Naive thymus-derived CD4-positive, alpha-beta T cell (primary cell): ENCODE results near the gene FXR2. TPM values are rescaled to one million over a fixed set of nuclear protein-coding genes. Genes with fewer than 3 reads are reported as not detected.

ENCODE experiments used
- ATAC-seq: fragments of 150-1000 bp; cut with Tn5 transposase; 2 replicates; pipeline ENCODE4 v1.10.0; 2021; ENCODE audit warnings: mild to moderate bottlenecking, moderate library complexity
- CTCF ChIA-PET: fragments of 350-600 bp; sonication (Branson Sonifier 250); formaldehyde crosslinking; loops from one replicate; lab custom pipeline; 2021; ENCODE audit warnings: antibody characterized with exemption; lab: Charles Lee
- POLR2A ChIA-PET: fragments of 350-600 bp; sonication (Branson Sonifier 250); formaldehyde crosslinking; loops from one replicate; lab custom pipeline; 2021; ENCODE audit warnings: antibody characterized with exemption, inconsistent platforms; lab: Charles Lee
- DNase-seq, 9 donors: peaks; one replicate each; pipeline versions ENCODE4 v3.0.0 to v3.0.0-alpha.2; 2020 to 2022; ENCODE audit warnings: mixed read lengths in 1 of 9
- H3K27ac ChIP-seq: one replicate; pipeline ENCODE4 v1.7.0; 2013; ENCODE audit warnings: mild to moderate bottlenecking, low read depth, low read length, moderate library complexity
- H3K27me3 ChIP-seq, 2 donors: one replicate each; pipeline ENCODE4 v1.7.0; 2013; ENCODE audit warnings: low read length in 2 of 2, mild to moderate bottlenecking in 2 of 2, moderate library complexity in 2 of 2; ENCODE audit not compliant: control insufficient read depth in 2 of 2, insufficient read depth in 2 of 2
- H3K36me3 ChIP-seq, 3 experiments: 1 replicate in 2 of 3; 2 replicates in 1 of 3; pipeline ENCODE4 v1.7.0; 2013; ENCODE audit warnings: low read length in 3 of 3, mild to moderate bottlenecking in 3 of 3, moderate library complexity in 1 of 3; ENCODE audit not compliant: insufficient read depth in 3 of 3, control insufficient read depth in 2 of 3
- H3K4me1 ChIP-seq, 2 donors: one replicate each; pipeline ENCODE4 v1.7.0; 2013; ENCODE audit warnings: low read length in 2 of 2, mild to moderate bottlenecking in 2 of 2, moderate library complexity in 1 of 2; ENCODE audit not compliant: control insufficient read depth in 2 of 2, insufficient read depth in 2 of 2
- H3K4me3 ChIP-seq: 2 replicates; pipeline ENCODE4 v1.7.0; 2013; ENCODE audit warnings: mild to moderate bottlenecking, low read length
- H3K9me3 ChIP-seq, 3 experiments: 1 replicate in 2 of 3; 2 replicates in 1 of 3; pipeline ENCODE4 v1.7.0; 2013; ENCODE audit warnings: low read length in 3 of 3; ENCODE audit not compliant: control insufficient read depth in 2 of 3
- H3K27ac Mint-ChIP-seq, 9 donors: one replicate each; pipeline ENCODE4 v1.8.0; 2020 to 2022; ENCODE audit warnings: mixed read lengths in 9 of 9, mild to moderate bottlenecking in 8 of 9, moderate library complexity in 5 of 9, inconsistent platforms in 2 of 9
- H3K27me3 Mint-ChIP-seq, 5 donors: one replicate each; pipeline ENCODE4 v1.8.0; 2021 to 2022; ENCODE audit warnings: mixed read lengths in 5 of 5, mild to moderate bottlenecking in 1 of 5
- H3K36me3 Mint-ChIP-seq, 5 donors: one replicate each; pipeline ENCODE4 v1.8.0; 2020 to 2022; ENCODE audit warnings: mixed read lengths in 5 of 5, mild to moderate bottlenecking in 3 of 5, inconsistent platforms in 1 of 5
- H3K4me1 Mint-ChIP-seq, 7 donors: one replicate each; pipeline ENCODE4 v1.8.0; 2020 to 2022; ENCODE audit warnings: mixed read lengths in 7 of 7, mild to moderate bottlenecking in 3 of 7, inconsistent platforms in 1 of 7
- H3K4me3 Mint-ChIP-seq, 10 donors: one replicate each; pipeline ENCODE4 v1.8.0; 2020 to 2022; ENCODE audit warnings: mild to moderate bottlenecking in 10 of 10, mixed read lengths in 10 of 10, moderate library complexity in 6 of 10, inconsistent platforms in 2 of 10
- H3K9me3 Mint-ChIP-seq, 11 donors: one replicate each; pipeline ENCODE4 v1.8.0; 2020 to 2022; ENCODE audit warnings: mixed read lengths in 11 of 11, mild to moderate bottlenecking in 4 of 11, inconsistent platforms in 1 of 11, moderate library complexity in 1 of 11
- intact Hi-C, 2 donors: fragments of 100-400 bp; cut with micrococcal nuclease; formaldehyde crosslinking; loops; one replicate each; pipeline ENCODE4 v1.15.1; 2023
- polyA plus RNA-seq, 2 donors: library from polyadenylated mRNA; unstranded; fragments of 300-500 nt; fragmentation: Illumina TruSeq; gene quantifications; one replicate each; pipeline ENCODE4 v1.2.3, GENCODE V29; 2021
- total RNA-seq, 6 experiments: library from RNA in 5 of 6; stranded (reverse) in 5 of 6; gene quantifications; 1 replicate in 5 of 6; 2 replicates in 1 of 6; pipeline ENCODE4 v1.2.3 and lab custom pipeline; 2021 to 2026

The FXR2 gene
- total and polyA plus RNA-seq, 7 experiments from 2014 or later, result 5.5 to 46.9 (median 25.2) TPM

- no peak for ATAC-seq
- Histone ChIP-seq H3K4me3 (peak overlapping the region; percentile 91), H3K27ac (peak overlapping the region; percentile 96), H3K4me1 (peaks cover 25 to 38% of the 10 kb centered on the region in 2 donors), H3K27me3 (no peaks in the 10 kb centered on the region), H3K36me3 (peaks cover 37 to 84% (median 45%) of the 10 kb centered on the region in 3 experiments), H3K9me3 (no peaks in the 10 kb centered on the region)
- DNase-seq, result no peak
- H3K36me3 Mint-ChIP-seq, result peaks cover 4 to 64% (median 42%) of the 10 kb centered on the region in 5 donors
- H3K27me3 Mint-ChIP-seq, result peaks cover 0 to 5% (median 0%) of the 10 kb centered on the region in 5 donors
- peaks cover 0 to 11% (median 0%) of the 10 kb centered on the region in 11 donors for H3K9me3 Mint-ChIP-seq
- ChIA-PET CTCF (interaction anchor here (0.8 to 2.2 kb wide), 4 partner anchors 13 to 113 kb away, joined by 3 to 11 read pairs (median 5); partner anchors contain the start of genes SENP3 and TP53), POLR2A (interaction anchor here (0.6 to 8.2 kb wide), 25 partner anchors 9 to 802 kb away, joined by 3 to 108 read pairs (median 4); partner anchors contain the start of genes ACAP1, ATP1B2, CNTROB and CTDNEP1)
- H3K27ac Mint-ChIP-seq, result peak overlapping the region; percentile 72 to 99 (median 98)
- peak overlapping the region; percentile 90 to 100 (median 98) for H3K4me3 Mint-ChIP-seq
- H3K4me1 Mint-ChIP-seq, result peaks cover 14 to 74% (median 62%) of the 10 kb centered on the region in 7 donors
- intact Hi-C loops, result loop anchor here (5.0 to 10.0 kb wide), 8 partner anchors 38 to 580 kb away; partner anchors contain the start of genes PER1 (in 2 of the 2), BCL6B (in 1 of the 2), CHD3 (in 1 of the 2) and CYB5D1 (in 1 of the 2)
Measured at GRCh38 chr17:7574176-7574953, 40.3 kb downstream of the FXR2 start.

- H3K27me3 ChIP-seq, result no peaks in the 10 kb centered on the region
- Mint-ChIP-seq H3K4me1 (peaks cover 9 to 66% (median 53%) of the 10 kb centered on the region in 7 donors), H3K9me3 (peaks cover 0 to 8% (median 0%) of the 10 kb centered on the region in 11 donors), H3K36me3 (peaks cover 4 to 59% (median 35%) of the 10 kb centered on the region in 5 donors), H3K4me3 (peak overlapping the region; percentile 90 to 100 (median 98)), H3K27me3 (peaks cover 0 to 5% (median 0%) of the 10 kb centered on the region in 5 donors), H3K27ac (peak overlapping the region; percentile 94 to 99 (median 98))
- intact Hi-C loops, result loop anchor here (1.0 to 10.0 kb wide), 18 partner anchors 10 to 581 kb away; partner anchors contain the start of genes ELP5 (in 2 of the 2), PER1 (in 2 of the 2), ATP1B2 (in 1 of the 2) and BCL6B (in 1 of the 2)
- ChIA-PET POLR2A (interaction anchor here (0.6 to 8.2 kb wide), 23 partner anchors 10 to 803 kb away, joined by 3 to 108 read pairs (median 4); partner anchors contain the start of genes ACAP1, ATP1B2, CNTROB and CTDNEP1), CTCF (interaction anchor here (1.0 to 2.2 kb wide), 2 partner anchors 13 to 14 kb away, joined by 6 to 11 read pairs; partner anchors contain the start of gene SENP3)
- H3K27ac ChIP-seq, result peak overlapping the region; percentile 96
- ATAC-seq (peak; percentile 60), DNase-seq (peak; percentile 80 to 92 (median 89))
- H3K36me3 ChIP-seq, result peaks cover 37 to 78% (median 45%) of the 10 kb centered on the region in 3 experiments
- peaks cover 21 to 31% of the 10 kb centered on the region in 2 donors for H3K4me1 ChIP-seq
- H3K4me3 ChIP-seq, result peak overlapping the region; percentile 91
- H3K9me3 ChIP-seq, result no peaks in the 10 kb centered on the region
Measured at GRCh38 chr17:7573324-7574080, 41.2 kb downstream of the FXR2 start.

GRCh38 chr17:7572588-7573323 lies 41.9 kb downstream of the FXR2 start:
- Mint-ChIP-seq H3K36me3 (peaks cover 4 to 55% (median 31%) of the 10 kb centered on the region in 5 donors), H3K27me3 (peaks cover 0 to 5% (median 0%) of the 10 kb centered on the region in 5 donors), H3K9me3 (peaks cover 0 to 8% (median 0%) of the 10 kb centered on the region in 11 donors), H3K27ac (peak overlapping the region; percentile 94 to 99 (median 98)), H3K4me1 (peaks cover 9 to 62% (median 48%) of the 10 kb centered on the region in 7 donors), H3K4me3 (peak overlapping the region; percentile 90 to 100 (median 98))
- POLR2A ChIA-PET, result interaction anchor here (1.0 to 8.2 kb wide), 17 partner anchors 9 to 359 kb away, joined by 3 to 108 read pairs (median 5); partner anchors contain the start of genes ACAP1, CNTROB, CTDNEP1 and MPDU1
- peak overlapping the region; percentile 96 for H3K27ac ChIP-seq
- intact Hi-C loops, result loop anchor here (1.0 to 10.0 kb wide), 29 partner anchors 11 to 618 kb away; partner anchors contain the start of genes ELP5 (in 2 of the 2), MPDU1 (in 2 of the 2), PER1 (in 2 of the 2) and POLR2A (in 2 of the 2)
- CTCF ChIA-PET, result no interaction called here
- peaks cover 33 to 70% (median 39%) of the 10 kb centered on the region in 3 experiments for H3K36me3 ChIP-seq
- H3K4me1 ChIP-seq, result peaks cover 21 to 31% of the 10 kb centered on the region in 2 donors
- no peaks in the 10 kb centered on the region for H3K9me3 ChIP-seq
- H3K27me3 ChIP-seq, result no peaks in the 10 kb centered on the region
- ATAC-seq (peak; percentile 91), DNase-seq (peak; percentile 99 to 100 (median 100))
- peak overlapping the region; percentile 91 for H3K4me3 ChIP-seq

DNA sequence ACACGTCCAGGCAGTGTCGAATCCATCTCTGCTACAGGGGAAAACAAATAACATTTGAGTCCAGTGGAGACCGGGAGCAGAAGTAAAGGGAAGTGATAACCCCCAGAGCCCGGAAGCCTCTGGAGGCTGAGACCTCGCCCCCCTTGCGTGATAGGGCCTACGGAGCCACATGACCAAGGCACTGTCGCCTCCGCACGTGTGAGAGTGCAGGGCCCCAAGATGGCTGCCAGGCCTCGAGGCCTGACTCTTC lies 42.4 kb downstream of the FXR2 start:
- ChIA-PET POLR2A (interaction anchor here (1.0 to 8.2 kb wide), 11 partner anchors 8 to 136 kb away, joined by 3 to 108 read pairs (median 6); partner anchors contain the start of genes MPDU1, POLR2A, SAT2 and SENP3), CTCF (no interaction called here)
- DNase-seq (no peak), ATAC-seq (no peak)
- Mint-ChIP-seq H3K4me1 (peaks cover 12 to 61% (median 43%) of the 10 kb centered on the region in 7 donors), H3K9me3 (peaks cover 0 to 6% (median 0%) of the 10 kb centered on the region in 11 donors), H3K27me3 (peaks cover 0 to 5% (median 0%) of the 10 kb centered on the region in 5 donors), H3K36me3 (peaks cover 4 to 55% (median 27%) of the 10 kb centered on the region in 5 donors), H3K4me3 (peak overlapping the region; percentile 90 to 100 (median 98)), H3K27ac (peak overlapping the region; percentile 94 to 99 (median 98))
- Histone ChIP-seq H3K4me1 (peaks cover 21 to 31% of the 10 kb centered on the region in 2 donors), H3K27ac (peak overlapping the region; percentile 78), H3K27me3 (no peaks in the 10 kb centered on the region), H3K36me3 (peaks cover 28 to 70% (median 34%) of the 10 kb centered on the region in 3 experiments), H3K9me3 (no peaks in the 10 kb centered on the region), H3K4me3 (peak overlapping the region; percentile 72)
- intact Hi-C loops, result loop anchor here (1.0 to 10.0 kb wide), 29 partner anchors 11 to 618 kb away; partner anchors contain the start of genes ELP5 (in 2 of the 2), PER1 (in 2 of the 2), POLR2A (in 2 of the 2) and SENP3 (in 2 of the 2)

- ATAC-seq (no peak), DNase-seq (no peak)
- H3K27me3 ChIP-seq, result no peaks in the 10 kb centered on the region
- H3K4me3 ChIP-seq, result no peak overlapping the region
- peaks cover 19 to 21% of the 10 kb centered on the region in 2 donors for H3K4me1 ChIP-seq
- Mint-ChIP-seq H3K27me3 (peaks cover 0 to 5% (median 0%) of the 10 kb centered on the region in 5 donors), H3K4me3 (no peak overlapping the region), H3K36me3 (peaks cover 4 to 43% (median 15%) of the 10 kb centered on the region in 5 donors), H3K9me3 (peaks cover 0 to 6% (median 0%) of the 10 kb centered on the region in 11 donors), H3K4me1 (peaks cover 9 to 44% (median 26%) of the 10 kb centered on the region in 7 donors), H3K27ac (peak overlapping the region in 7 of 9 donors; percentile 15 to 97 (median 63))
- H3K27ac ChIP-seq, result no peak overlapping the region
- intact Hi-C loops, result loop anchor here (5.0 to 10.0 kb wide), 8 partner anchors 42 to 584 kb away; partner anchors contain the start of genes PER1 (in 2 of the 2), BCL6B (in 1 of the 2), CHD3 (in 1 of the 2) and CYB5D1 (in 1 of the 2)
- CTCF ChIA-PET, result interaction anchor here (2.2 kb wide), 1 partner anchor 10 kb away, joined by 12 read pairs; no protein-coding TSS in a partner anchor
- no peaks in the 10 kb centered on the region for H3K9me3 ChIP-seq
- POLR2A ChIA-PET, result interaction anchor here (0.7 to 8.2 kb wide), 4 partner anchors 13 to 134 kb away, joined by 3 to 108 read pairs (median 36); partner anchors contain the start of genes MPDU1, TP53 and WRAP53
- peaks cover 17 to 70% (median 18%) of the 10 kb centered on the region in 3 experiments for H3K36me3 ChIP-seq
Measured at GRCh38 chr17:7570351-7570750, 44.3 kb downstream of the FXR2 start.
